HTR-8/SVneo (cell line): ENCODE data around the gene NEK5.

Source experiments
- DNase-seq: peaks from one replicate; pipeline ENCODE4 v3.0.0; 2011; ENCODE audit warnings: low spot score, mixed read lengths; ENCODE audit not compliant: insufficient read length
- FAIRE-seq: peaks from 2 replicates; lab custom pipeline; 2011; peaks lifted over from hg19 to GRCh38; lab: Jason Lieb, UNC

Gene NEK5

GRCh38 chr13:52020191-52020590 is 108.7 kb downstream of the NEK5 start:
- FAIRE-seq: no peak
- no peak for DNase-seq

DNA sequence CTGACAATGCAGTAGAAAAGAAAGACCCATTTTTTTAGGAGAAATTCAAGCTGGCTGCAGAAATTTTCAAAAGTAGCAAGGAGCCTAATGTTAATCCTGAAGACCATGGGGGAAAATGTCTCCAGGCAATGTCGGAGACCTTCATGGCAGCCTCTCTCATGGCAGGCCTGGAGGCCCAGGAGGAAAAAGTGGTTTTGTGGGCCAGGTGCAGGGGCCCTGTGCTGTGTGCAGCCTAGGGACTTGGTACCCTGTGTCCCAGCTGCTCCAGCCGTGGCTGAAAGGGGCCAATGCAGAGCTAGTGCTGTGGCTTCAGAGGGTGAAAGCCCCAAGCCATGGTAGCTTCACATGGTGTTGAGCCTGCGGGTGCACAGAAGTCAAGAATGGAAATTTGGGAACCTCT is 112.6 kb downstream of the NEK5 start:
- FAIRE-seq: no peak
- no peak for DNase-seq

GRCh38 chr13:52012512-52012836 is 116.4 kb downstream of the NEK5 start:
- DNase-seq (no peak), FAIRE-seq (no peak)

- DNase-seq: peak; percentile 91
- peak; percentile 83 for FAIRE-seq
Observed at GRCh38 chr13:52011632-52012511, 117.0 kb downstream of the NEK5 start, which contains the start of gene ALG11. Gene ALG11, plus strand, starts transcription at chr13:52012398. Its CDS starts 21 bp downstream, at chr13:52012419.

- FAIRE-seq: no peak
- peak; percentile 20 for DNase-seq
Observed at GRCh38 chr13:52010890-52011631, 117.8 kb downstream of the NEK5 start, which contains the start of gene ATP7B. Gene ATP7B, minus strand, starts transcription at chr13:52011450. Its CDS starts 113 bp downstream, at chr13:52011337.

DNA sequence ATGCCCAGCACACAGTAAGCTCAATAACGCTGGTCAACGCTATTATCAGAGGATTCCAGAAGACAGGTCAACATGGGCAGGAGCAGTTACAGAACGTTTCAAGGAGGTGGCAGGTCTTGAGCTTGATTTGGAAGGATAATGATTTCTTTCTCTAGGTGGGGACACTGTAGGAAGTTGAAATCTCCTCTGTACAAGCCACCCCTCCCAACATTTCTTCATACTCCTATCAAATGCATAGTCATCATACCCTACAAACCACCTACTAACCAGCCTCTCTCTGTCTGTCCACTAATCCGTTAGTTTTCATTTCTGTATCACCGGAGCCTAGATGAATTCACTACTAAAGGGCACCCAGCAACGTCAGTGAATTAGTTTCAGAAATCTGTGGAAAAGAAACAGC is 118.9 kb downstream of the NEK5 start:
- FAIRE-seq (no peak), DNase-seq (no peak)

- no peak for FAIRE-seq
Observed at GRCh38 chr13:52006523-52007245, 122.2 kb downstream of the NEK5 start.

GRCh38 chr13:52005841-52006522 is 122.9 kb downstream of the NEK5 start:
- no peak for FAIRE-seq
- no peak for DNase-seq

More at GRCh38 chr13:52006523-52007245, 122.2 kb downstream of the NEK5 start:
- no peak for DNase-seq

GRCh38 chr13:52004511-52005170 is 124.2 kb downstream of the NEK5 start:
- FAIRE-seq (no peak), DNase-seq (no peak)

DNA sequence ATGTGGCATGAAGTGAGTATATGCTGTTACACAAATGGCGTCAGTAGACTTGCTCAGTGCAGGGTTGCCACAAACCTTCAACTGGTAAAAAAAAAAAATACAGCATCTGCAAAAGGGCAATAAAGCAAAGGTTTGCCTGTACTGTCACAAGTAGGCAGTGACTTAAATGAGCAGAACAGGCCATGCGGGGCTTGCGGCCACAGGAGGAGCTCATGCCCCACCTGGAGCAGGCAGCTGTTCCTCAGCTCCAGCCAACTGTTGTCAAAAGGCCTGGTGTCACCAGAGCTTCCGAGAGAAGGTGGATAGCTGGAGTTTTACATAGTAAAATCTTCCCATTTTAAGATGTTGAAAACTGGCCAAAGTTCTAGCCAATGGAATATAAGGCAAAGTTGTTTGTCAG is 125.3 kb downstream of the NEK5 start:
- FAIRE-seq (no peak), DNase-seq (no peak)

GRCh38 chr13:52002361-52002760 is 126.5 kb downstream of the NEK5 start:
- FAIRE-seq (no peak), DNase-seq (no peak)

GRCh38 chr13:52001120-52001731 is 127.6 kb downstream of the NEK5 start:
- DNase-seq (peak; percentile 45), FAIRE-seq (no peak)

DNA sequence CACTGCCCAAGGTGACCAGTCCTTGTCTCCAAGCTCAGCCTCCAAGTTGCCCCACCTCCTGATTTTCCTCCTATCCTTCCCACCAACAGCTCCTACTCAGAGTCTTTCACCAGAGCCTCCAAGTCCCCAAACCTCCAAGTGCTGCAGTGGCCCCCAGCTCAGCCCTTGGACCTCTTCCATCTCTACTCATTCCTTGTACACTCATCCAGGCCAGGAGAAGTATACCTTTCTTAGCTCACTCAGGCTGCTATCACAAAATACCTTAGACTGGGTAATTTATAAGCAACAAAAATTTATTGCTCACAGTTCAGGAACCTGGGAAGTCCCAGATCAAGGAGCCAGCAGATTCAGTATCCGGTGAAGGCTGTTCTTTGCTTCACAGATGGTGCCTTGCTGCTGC is 129.0 kb downstream of the NEK5 start:
- FAIRE-seq: no peak
- DNase-seq: no peak

- FAIRE-seq (no peak), DNase-seq (no peak)
Observed at GRCh38 chr13:51999510-51999911, 129.4 kb downstream of the NEK5 start.

- no peak for DNase-seq
- FAIRE-seq: no peak
Observed at GRCh38 chr13:51998723-51999509, 130.0 kb downstream of the NEK5 start.

- no peak for DNase-seq
- no peak for FAIRE-seq
Observed at GRCh38 chr13:51997641-51998330, 131.1 kb downstream of the NEK5 start.

- DNase-seq: no peak
- no peak for FAIRE-seq
Observed at GRCh38 chr13:51997186-51997585, 131.7 kb downstream of the NEK5 start.

DNA sequence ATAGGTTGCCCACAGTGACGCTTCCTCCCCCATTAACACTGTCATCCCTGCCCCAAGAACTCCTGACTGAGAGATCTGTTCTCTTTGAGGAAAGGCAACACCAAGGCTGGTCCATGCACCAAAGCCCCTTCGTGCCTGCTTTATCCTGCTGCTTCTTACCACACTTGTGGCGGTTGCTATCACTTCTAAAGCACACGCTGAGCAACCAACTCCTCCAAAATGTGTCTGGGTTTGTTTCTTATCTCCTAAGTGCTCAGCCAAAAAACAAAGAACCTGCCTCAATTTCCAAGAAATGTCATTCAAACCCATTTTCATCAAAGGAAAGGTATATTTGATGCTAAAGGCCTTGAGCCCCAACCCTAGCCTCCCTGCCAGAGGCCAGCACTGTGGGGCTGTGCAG is 132.2 kb downstream of the NEK5 start:
- no peak for FAIRE-seq
- no peak for DNase-seq
